Kidney capillary endothelial cell (primary cell): ENCODE measurements around the gene SNPH.
"Not testable (repeated sequence)": the region's sequence is repeated elsewhere in the genome, so short reads cannot be mapped to it uniquely, and the experiment has no call there.

ENCODE experiments used
- DNase-seq: peaks from one replicate; pipeline ENCODE4 v3.0.0-alpha.2; 2018; ENCODE audit warnings: low spot score

SNPH gene, protein sequence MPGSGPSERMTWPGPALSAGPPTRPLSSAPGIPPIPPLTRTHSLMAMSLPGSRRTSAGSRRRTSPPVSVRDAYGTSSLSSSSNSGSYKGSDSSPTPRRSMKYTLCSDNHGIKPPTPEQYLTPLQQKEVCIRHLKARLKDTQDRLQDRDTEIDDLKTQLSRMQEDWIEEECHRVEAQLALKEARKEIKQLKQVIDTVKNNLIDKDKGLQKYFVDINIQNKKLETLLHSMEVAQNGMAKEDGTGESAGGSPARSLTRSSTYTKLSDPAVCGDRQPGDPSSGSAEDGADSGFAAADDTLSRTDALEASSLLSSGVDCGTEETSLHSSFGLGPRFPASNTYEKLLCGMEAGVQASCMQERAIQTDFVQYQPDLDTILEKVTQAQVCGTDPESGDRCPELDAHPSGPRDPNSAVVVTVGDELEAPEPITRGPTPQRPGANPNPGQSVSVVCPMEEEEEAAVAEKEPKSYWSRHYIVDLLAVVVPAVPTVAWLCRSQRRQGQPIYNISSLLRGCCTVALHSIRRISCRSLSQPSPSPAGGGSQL

DNA sequence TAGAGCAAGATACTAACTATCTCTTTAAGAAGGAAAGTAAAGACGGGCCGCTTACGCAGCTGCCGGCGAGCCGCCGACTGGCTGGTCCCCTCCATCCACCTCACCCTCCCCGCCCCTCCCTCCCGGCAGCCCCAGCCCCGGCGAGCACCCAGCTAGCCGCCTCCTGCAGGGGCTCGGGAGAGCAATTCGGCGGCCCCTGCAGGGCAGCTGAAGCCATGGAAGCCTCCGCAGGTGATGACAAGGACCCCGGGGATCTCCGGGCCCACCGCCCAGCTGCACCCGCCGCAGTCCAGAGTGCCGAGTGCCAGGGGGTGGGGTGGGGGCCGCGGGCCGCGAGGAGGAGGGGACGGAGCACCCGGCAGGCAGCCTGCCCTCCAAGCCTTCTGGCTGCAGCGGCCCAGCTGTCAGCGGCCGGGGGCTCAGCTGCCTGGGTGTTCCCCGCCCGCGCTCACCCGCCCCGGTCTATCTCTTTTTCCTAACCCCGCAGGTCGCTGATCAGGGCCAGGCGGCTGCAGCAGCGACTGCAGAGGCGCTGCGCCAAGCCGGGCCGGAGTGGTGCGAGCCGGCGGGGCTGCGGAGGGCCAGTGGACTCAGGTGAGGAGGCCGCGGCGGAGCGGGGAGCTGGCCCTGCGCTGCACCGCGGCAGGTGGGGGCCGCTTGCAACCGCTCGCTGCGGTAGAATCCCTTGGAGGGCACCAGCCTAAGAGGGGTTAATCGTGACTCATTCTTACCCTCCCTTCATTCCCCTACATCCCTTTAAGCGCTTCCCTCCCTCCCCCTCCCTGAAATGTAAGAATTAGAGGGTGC is at the start of gene SNPH:
TSS of gene SNPH (plus strand) at position 128 of the 807 bp plus-strand sequence. CDS start 29,946 bp downstream, outside the sequence.
- DNase-seq = peak; percentile 47

DNA sequence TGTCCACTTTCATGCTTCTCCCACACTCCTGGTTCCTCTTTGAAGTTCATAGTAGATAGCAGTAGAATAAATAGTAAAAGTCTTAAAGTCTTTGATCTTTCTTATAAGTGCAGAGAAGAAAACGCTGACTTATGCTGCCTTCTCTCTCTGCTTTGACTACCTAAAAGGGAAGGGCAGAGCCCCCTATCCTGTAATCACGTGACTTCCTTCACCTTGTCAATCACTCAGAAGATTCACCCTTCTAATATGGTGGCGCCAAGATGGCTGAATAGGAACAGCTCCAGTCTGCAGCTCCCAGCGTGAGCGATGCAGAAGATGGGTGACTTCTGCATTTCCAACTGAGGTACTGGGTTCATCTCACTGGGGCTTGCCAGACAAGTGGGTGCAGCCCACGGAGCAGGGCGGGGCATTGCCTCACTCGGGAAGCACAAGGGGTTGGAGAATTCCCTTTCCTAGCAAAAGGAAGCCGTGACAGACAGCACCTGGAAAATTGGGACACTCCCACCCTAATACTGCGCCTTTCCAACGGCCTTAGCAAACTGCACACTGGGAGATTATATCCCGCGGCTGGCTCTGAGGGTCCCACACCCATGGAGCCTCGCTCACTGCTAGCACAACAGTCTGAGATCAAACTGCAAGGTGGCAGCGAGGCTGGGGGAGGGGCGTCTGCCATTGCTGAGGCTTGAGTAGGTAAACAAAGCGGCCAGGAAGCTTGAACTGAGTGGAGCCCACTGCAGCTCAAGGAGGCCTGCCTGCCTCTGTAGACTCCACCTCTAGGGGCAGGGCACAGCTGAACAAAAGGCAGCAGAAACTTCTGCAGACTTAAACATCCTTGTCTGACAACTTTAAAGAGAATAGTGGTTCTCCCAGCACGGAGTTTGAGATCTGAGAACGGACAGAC is 49.3 kb upstream of the SNPH start:
- not testable (repeated sequence) for DNase-seq

DNA sequence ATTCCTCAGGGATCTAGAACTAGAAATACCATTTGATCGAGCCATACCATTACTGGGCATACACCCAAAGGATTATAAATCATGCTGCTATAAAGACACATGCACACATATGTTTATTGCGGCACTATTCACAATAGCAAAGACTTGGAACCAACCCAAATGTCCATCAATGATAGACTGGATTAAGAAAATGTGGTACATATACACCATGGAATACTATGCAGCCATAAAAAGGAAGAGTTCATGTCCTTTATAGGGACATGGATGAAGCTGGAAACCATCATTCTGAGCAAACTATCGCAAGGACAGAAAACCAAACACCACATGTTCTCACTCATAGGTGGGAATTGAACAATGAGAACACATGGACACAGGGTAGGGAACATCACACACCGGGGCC is 43.3 kb upstream of the SNPH start:
- DNase-seq = not testable (repeated sequence)

DNA sequence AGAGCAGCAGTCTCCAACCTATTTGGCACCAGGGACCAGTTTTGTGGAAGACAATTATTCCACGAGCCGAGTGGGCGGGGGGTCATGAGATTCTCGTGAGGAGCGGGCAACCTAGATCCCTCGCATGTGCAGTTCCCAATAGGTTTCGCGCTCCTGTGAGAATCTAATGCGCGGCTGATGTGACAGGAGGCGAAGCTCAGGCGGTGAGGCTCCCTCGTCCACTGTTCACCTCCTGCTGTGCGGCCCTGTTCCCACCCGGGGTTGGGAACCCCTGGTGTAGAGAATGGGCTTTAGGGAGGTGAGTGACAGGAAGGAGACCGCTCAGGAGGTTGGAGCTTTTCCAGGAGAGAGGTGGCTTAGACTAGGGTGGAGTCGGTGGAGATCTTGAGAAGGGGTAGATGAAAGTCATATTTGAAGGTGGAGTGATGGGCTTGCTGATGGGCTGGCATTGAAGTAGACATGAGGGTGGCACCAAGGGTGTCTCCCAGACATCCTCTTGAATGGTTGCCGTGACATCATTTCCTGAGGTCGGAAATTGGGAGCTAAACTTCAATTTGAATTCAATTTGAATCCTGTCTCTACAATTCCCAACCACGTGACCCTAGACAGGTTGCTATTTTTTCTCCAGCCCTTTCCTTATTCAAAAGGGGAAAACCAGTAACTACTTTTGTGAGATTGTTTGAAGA is 41.7 kb upstream of the SNPH start:
- DNase-seq = no peak

DNA sequence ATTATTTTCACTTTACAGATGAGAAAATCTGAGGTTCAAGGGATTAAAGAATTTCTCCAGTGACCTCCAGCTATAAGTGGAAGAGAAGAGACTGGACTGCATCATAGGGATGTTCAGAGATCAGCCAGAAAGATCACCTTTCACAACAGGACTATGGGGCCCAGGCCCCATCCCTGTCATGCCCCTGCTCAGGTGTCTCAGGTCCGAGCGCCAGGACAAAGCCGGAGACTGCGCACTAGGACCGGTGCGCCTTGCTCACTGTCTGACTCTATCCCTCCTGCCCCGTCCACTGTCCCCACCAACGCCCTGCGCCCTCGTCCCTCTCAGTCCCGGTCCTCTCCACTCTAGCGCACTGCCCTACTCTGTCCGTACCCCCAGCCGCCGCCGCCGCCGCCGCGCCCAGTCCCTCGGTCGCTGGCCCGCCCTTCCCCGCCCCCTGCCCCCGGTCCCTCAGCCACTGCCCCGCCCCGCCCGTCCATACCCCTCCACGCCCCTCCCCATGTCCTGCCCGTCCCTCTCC is 40.8 kb upstream of the SNPH start:
- DNase-seq = no peak

DNA sequence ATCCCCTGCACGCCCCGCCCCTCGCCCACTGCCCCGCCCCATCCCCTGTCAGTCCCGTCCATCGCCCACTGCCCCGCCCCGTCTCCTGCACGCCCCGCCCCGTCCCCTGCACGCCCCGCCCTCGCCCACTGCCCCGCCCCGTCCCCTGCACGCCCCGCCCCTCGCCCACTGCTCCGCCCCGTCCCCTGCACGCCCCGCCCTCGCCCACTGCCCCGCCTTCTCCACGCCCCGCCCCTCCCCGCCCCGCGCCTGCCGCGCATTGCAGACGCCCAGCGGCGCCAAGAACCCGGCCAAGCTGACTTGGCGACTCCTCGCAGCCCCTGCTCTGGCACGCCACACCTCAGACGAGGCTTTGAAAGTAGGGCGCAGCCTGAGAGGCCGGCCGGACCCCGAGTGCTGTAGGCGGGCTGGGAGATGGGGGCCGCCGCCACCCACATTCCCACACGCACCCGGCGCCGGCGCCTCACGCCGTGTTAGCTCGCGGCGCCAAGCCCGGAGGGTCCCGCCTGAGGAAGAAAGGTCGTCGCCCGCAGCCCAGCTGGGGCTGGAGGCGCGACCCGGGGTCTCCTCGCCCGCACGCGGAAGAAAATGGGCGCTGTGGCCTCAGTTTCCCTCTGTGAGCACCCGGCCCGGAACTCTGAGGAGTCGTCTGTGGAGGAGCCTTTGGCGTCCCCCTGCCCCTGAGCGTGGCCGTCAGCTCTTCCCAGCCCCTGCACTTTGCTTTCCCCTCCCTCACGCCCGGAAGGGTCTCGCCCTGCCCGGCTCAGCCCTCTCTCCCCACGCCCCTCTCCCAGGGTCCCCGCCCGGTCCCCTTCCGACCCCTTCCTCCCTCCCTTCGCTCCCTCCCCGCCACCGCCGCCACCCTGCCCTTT is 40.1 kb upstream of the SNPH start, which contains the start of gene RAD21L1:
TSS of gene RAD21L1 (plus strand) at position 262 of the 872 bp plus-strand sequence. CDS start 2,410 bp downstream, outside the sequence.
- peak; percentile 70 for DNase-seq

DNA sequence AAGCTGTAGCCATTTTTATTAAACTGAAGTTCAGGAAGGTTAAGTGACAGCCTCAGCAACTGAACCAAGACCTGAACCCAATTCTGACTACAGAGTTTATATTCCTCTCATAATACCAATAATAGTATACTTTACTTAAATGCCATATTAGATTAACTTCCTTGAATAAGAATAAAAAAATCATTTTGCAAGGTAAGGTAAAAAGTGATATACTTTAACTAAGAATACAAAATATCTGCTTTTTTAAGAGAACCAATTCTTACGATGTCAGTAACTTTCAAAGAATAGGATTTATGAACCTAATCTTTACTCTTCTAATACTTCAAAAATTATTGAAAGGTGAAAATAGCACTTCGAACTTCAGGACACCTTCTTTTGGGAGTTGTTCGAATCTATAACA is 36.6 kb upstream of the SNPH start:
- DNase-seq = no peak

DNA sequence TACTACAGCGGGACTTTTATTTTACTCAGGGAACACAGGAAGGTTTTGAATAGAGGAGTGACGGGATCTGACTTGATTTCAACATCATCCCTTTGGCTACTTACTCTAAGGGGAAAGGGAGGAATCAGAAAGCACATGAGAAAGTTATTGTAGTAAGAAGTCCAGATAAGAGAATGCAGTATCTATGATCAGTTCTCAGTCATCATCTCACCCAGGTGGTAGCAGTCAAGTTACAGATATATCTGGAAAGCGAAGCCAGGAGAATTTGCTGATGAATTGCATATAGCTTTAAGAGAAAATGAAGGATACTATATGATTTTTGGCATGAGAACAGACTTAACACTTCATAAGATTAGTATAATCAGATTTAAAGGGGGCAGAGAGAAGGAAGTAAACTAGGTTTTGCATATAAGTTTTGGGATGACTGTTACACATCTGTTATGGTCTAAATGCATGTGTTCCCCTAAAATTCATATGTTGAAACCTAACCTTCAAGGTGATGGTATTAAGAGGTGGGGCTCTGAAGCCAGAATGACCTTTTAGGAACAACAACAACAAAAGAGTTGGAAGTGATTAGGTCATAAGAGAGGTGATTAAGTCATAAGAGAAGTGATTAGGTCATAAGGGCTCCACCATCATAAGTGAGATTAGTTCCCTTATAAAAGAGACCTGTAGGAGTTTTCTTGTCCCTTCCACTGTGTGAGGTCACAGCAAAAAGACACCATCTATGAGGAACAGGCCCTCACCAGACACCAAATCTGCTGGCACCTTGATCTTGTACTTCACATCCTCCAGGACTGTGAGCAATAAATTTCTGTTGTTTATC is 33.6 kb upstream of the SNPH start:
- DNase-seq = no peak

DNA sequence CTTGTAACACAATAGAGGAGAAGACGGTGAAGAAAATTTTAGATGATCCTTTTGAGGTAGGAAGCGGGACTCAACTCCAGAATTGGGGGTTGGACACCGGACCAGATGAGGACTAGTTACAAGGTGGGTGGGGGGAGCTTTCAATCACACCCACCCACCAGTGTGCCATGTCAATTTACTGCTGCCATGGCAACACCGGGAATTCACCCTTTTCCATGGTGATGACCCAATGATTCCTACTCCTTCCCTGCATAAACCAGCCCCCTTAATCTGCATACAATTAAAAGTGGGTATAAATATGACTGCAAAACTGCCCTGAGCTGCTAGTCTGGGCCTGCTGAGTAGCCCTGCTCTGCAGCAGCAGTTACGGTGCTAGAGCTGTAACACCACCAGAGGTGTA is 25.5 kb upstream of the SNPH start:
- no peak for DNase-seq

DNA sequence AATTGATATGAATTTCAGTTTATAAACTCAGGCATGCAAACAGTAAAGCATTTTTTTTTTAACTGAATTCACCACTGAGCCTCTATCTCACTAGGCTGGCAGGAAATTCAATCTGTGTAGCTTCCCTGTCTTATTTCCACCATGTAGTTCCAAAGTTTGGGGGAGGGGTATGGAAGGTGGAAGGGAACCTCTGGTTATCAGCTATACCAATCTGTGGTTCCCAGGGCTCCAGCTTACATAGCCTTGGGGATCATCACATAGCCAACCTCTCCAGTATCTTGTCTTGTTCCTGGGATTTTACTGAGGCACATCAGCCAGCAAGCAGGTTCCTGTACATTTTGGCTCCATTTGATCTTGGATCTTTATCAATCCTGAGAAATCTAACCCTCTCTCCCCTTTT is 24.6 kb upstream of the SNPH start:
- no peak for DNase-seq

DNA sequence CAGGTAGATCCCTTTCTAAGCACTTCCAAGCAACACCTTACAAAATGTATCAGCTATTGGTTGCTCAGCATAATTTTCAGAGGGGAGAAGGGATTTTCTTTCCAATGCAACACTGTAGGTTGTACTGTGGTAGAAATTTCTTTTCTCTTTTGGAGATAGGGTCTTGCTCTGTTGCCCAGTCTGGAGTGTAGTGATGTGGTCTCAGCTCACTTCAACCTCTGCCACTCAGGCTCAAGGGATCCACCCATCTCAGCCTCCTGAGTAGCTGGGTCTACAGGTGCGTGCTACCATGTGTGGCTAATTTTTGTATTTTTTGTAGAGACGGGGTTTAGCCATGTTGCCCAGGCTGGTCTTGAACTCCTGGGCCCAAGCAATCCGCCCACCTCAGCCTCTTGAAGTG is 24.0 kb upstream of the SNPH start:
- DNase-seq = no peak

DNA sequence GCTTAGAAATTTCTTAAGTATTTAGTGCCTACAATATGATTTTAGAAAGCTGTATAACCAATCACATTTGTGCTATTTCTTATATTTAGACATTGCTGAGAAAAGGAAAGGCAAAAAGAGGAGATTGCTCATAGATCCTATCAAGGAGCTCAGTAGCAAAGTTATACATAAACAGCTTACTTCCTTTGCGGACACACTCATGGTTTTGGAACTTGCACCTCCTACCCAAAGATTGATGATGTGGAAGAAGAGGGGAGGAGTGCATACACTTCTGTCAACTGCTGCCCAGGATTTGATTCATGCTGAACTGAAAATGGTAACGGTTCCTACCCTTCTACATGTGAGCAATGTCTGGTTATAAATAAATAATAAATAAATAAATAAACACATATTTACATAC is 23.6 kb upstream of the SNPH start:
- peak; percentile 50 for DNase-seq

DNA sequence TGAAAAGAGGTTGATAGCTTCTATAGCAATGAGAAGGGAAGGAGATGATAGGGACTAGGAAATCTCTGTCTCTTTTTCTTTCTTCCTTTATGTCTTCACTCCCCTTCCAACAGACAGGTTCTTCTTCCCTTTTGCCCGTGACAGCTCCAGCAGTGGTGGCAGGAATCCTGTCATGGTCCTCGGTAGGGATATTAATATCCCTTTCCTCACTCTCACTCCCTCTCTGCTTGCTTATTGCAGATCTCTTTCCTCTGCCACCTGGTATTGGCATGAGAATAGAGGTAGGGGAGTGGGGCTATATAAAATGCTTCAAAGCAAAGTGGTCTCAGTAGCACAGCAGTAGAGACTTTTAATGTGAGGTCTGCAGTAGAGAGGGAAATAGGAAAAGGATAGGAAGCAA is 20.5 kb upstream of the SNPH start:
- DNase-seq = no peak

DNA sequence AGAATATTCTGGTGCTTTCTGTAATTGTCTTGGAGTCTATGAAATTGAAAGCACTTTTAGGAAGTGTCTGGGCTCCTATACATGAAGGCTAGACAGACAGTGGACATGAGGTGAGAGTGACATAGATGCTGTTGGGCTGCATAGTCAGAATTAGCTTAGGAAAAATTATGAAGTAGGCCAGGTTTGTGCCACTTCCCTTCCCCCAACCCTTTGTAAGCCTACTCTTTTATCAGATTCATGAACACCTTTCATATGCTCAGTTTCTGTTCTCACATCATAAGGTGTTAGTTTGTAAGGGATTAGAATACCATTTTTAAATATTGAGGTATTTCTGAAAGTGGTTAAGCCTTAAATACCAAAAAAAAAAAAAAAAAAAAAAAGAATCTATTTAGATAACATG is 18.4 kb upstream of the SNPH start:
- no peak for DNase-seq

DNA sequence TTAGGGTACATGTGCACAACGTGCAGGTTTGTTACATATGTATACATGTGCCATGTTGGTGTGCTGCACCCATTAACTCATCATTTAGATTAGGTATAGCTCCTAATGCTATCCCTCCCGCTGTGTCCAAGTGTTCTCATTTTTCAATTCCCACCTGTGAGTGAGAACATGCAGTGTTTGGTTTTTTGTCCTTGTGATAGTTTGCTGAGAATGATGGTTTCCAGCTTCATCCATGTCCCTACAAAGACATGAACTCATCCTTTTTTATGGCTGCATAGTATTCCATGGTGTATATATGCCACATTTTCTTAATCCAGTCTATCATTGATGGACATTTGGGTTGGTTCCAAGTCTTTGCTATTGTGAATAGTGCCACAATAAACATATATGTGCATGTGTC is 15.8 kb upstream of the SNPH start:
- not testable (repeated sequence) for DNase-seq

DNA sequence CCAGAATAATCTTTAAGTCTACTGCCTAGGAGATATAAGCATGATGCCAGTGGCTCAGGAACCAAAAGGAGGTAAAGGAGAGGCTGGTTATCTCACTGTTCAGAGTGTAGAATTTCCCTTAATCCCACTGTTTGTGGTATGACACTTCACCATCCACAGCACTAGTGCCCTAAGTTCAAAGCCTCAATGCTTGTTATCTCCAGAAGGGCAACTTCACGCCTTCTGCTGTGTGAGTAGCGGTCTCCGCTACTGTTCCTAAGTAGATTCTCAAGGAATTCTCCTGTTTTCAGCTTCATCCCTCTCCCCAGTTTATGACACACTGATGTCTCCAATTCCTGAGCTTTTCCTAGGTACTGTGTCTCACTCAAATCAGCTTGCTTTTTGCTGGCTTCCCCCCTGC is 13.7 kb upstream of the SNPH start:
- DNase-seq = no peak

DNA sequence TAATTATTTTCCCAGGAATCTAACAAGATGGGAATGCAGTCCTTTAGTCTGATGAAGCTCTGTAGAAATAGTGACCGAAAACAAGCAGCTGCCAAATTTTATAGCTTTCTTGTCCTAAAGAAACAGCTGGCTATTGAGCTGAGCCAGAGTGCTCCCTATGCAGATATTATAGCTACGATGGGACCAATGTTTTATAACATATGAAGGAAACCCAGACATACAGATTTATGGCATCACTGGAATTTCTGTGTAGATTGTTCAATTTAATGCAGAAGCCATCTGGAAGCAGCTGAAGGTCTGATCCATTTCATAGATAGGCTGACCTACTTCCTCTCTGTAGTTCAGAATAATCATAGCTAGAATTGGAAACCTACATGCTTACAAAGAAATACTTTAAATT is 11.8 kb upstream of the SNPH start:
- no peak for DNase-seq

DNA sequence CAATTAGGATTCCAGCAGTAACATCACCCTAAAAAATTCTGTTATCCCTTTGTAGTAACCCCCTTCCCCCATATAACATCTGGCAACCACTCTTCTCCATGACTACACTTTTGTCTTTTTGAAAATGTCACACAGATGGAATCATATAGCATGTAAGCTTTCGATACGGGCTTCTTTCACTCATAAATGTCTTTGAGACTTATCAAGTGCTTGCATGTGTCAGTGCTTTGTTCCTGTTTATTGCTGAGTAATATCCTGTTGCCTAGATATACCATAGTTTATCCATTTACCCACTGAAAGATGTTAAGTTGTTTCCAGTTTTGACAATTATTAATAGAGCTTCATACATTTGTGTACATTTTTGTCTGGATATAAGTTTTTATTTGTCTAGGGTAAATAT is 10.4 kb upstream of the SNPH start:
- DNase-seq = no peak

DNA sequence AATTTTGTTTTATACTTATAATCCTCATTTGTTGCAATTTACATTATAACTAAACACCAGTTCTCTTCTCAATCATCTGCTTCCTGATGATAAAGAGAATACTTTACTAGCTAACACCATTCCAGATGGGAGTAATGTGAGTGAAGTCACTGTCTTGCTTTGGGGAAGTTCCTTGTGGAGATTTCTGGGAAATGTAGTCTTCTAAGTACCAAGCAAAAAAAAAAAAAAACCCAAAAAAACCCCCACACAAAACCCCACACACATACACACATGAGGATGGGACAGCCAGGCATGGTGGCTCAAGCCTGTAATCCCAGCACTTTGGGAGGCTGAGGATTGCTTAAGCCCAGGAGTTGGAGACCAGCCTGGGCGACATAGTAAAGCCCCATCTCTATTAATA is 2.2 kb upstream of the SNPH start:
- DNase-seq = no peak
